Activated CD4-positive, alpha-beta T cell treated with anti-CD3 and anti-CD28 coated beads for 1 hour (primary cell): ENCODE measurements around the gene DPM3.
A peak's percentile ranks its signal among the peaks of the same experiment; 100 is the strongest.
"Not testable (repeated sequence)": the region's sequence is repeated elsewhere in the genome, so short reads cannot be mapped to it uniquely, and the experiment has no call there.

Experiments
- DNase-seq: peaks from one replicate; pipeline ENCODE4 v3.0.0-alpha.2; 2020

DPM3 gene

DNA sequence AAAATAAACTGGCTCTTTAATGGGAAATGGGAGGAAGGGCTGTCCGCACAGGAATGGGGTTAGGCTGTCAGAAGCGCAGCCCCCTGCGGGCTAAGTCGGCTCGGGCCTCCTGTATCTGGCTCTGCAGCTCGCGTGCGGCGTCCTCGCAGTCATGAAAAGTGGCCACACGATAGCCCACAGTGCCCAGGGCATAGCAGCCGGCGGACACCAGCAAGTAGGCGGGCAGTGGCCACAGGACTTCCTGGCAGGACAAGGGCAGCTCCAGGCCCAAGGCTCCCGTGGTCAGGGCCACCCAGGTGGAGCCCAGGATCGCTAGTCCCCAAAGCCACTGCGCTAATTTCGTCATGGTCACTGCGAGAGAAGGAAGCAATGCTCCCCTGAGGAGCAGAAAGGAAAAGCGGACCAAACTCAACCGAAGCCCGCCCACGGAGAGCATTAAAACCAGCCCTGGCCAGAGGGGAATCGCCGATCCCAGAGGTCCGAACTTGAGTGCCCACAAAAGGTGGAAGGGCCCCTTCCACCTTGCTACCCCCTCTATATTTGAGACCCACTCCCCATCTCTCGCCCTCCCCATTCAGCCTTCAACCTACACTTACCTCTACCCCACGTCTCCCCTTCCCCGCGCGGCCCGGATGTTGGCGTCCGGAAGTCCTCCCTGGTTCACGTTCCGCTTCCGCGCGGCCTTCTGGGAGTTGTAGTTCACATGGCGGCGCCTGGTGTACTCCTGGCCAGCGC is at the start of gene DPM3:
Gene DPM3 (minus strand): TSS at position 637 of the 735 bp plus-strand sequence. CDS start 291 bp downstream, at position 346.
- DNase-seq = peak; percentile 82

- DNase-seq = not testable (repeated sequence)
Observed at GRCh38 chr1:155189926-155190325, 49.6 kb upstream of the DPM3 start.

DNA sequence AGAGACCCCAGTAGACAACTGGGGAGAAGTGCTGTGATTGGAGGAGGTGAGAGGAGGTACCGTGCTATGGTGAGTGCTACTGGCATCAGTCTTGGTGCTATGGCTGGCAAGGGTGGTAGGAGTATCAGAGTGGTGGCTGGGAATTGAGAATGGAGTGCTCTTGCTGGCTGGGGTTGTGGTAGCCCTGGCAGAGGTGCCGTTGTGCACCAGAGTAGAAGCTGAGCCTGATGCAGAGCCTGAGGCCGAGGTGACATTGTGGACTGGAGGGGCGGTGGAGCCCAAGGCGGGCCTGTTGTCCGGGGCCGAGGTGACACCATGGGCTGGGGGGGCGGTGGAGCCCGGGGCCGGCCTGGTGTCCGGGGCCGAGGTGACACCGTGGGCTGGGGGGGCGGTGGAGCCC is 47.9 kb upstream of the DPM3 start:
- DNase-seq = no peak

GRCh38 chr1:155187456-155187891 is 47.1 kb upstream of the DPM3 start:
- no peak for DNase-seq

- no peak for DNase-seq
Observed at GRCh38 chr1:155186794-155187455, 46.6 kb upstream of the DPM3 start.

- DNase-seq = no peak
Observed at GRCh38 chr1:155186067-155186793, 45.9 kb upstream of the DPM3 start.

- DNase-seq = no peak
Observed at GRCh38 chr1:155185783-155186066, 45.4 kb upstream of the DPM3 start.

DNA sequence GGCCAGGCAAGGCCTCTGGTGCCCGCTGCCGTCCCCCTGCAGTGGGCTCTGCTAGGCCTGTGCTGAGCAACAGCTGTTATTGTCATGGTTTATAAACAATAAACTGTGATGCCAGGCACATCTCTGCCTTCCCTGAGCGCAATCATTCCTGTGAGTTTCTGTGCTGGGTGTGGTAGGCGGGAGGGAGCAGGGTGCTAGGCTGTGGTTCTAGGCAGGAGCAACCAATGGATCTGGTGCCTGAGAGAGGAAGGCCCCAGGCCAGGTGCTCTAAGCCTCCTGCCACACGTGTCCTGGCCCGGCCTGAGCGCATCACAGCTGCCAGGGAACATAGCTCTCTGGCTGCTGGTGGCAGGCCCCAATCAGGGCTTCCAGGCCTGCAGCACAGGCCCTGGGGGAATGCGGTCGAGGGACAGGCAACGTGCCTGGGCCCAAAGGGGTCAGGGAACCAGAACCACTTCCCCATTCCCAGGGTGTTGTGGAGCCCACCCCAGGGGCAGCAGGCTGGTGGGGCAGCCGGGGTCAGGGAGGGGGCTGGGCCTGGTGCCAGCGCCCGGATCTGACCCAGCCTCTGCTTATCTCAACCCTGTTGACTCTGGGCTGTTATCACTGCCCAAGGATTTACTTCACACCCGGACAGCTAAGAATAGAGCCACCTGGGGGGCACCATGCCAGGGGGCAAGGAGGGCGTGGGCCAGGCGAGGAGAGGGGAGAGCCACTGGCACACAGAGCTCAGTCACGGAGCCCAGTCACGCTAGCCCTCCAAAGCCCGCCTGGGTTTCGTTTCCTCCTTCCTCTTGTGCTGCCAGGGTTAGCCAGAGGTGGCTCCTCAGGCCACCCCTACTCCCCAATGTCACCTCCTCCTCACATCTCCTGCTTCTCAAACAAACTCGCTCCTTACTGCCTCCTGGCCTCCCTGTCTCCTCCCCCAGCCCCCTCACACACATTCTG is 44.8 kb upstream of the DPM3 start:
- DNase-seq = no peak

DNA sequence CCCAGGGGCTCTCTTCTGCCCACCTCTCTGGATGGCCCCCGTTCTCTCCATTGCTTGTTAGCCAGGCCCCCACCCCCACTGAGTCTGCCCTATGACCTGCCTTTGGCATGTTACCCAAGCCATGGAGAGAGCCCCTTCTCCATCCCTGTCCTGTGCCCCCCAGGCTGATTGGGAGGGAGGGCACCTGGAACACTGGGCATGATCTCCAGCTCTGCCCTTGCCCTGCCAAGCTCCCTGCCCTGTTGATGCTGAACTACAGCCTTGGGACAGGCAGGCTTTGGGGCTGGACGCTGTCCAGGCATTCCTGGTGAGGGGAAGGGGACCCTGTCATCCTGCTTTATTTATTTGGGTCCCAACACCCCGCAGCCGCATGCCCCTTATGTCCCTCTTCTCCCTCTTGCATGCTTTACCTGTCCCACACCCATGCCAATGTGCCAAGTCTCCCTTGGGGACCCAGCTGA is 44.0 kb upstream of the DPM3 start:
- DNase-seq = no peak

- DNase-seq = no peak
Observed at GRCh38 chr1:155183775-155184221, 43.5 kb upstream of the DPM3 start.

- no peak for DNase-seq
Observed at GRCh38 chr1:155182052-155182550, 41.8 kb upstream of the DPM3 start.

GRCh38 chr1:155181371-155182051 is 41.2 kb upstream of the DPM3 start:
- no peak for DNase-seq

GRCh38 chr1:155179112-155180031 is 39.0 kb upstream of the DPM3 start:
- DNase-seq = no peak

DNA sequence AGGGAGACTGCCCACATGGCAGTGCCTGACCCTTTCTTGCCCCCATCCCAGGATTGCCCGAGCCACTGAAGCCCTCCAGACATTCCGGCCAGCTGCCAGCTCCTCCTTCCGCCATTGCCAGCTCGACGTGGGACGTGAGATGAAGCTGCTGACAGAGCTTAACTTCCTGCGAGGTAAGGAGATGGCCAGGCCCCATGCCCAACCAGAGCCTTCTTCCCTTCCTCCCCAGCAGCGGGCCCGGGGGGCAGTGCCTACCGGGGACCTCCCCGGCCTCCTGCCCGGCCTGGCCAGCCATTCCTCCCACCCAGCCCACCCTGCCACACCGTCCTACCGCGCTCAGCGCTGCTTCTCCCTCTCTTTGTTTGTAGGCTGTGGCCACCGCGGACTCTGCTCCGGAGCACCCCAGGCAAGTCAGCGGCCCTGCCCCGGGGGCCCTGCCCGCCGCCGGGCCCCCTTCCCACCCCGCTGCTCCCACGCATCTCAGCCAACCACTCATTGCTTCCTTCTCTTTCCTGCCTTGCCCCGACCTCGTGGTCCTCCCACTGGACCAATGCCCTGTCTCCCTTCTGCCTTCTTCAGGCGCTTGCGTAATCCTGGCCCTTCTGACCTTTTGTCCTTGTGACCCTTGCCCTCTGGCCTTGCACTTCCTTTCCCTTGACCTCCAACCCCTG is 38.2 kb upstream of the DPM3 start:
- no peak for DNase-seq

- no peak for DNase-seq
Observed at GRCh38 chr1:155177918-155178281, 37.6 kb upstream of the DPM3 start.

DNA sequence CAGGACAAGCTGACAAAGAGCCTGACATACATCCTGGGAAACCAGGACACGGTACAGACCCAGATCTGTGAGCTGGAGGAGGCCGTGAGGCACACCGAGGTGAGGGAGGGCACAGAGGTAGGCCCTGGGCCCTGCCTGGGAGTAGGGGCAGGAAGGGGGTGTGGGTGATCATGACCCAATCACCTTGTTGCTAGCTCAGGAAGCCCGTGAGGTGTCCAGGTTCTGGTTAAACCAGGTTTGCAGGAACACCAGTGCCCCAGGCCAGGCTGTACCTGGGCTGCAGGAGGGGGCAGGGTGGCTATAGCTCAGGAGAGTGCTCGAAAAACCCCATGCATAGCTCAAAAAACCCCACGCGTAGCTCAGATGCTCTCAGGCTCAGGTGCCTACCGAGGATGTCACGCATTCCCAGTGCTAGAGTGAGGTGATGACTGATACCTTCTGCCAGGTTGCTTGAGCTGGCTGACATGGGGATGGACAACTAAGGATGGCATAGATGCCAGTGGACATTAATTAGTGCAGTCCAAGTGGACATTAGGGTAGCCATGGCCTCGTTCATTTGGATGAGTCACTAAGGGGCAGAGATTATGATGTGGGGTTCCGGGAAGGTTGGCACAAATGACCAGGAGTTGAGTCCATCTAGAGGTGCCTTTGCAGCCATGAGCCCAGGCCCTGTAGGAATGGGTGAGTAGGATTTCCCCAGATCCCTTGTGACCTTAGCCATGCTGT is 37.0 kb upstream of the DPM3 start:
- no peak for DNase-seq

- DNase-seq = peak; percentile 70
Observed at GRCh38 chr1:155176544-155177071, 36.3 kb upstream of the DPM3 start.

DNA sequence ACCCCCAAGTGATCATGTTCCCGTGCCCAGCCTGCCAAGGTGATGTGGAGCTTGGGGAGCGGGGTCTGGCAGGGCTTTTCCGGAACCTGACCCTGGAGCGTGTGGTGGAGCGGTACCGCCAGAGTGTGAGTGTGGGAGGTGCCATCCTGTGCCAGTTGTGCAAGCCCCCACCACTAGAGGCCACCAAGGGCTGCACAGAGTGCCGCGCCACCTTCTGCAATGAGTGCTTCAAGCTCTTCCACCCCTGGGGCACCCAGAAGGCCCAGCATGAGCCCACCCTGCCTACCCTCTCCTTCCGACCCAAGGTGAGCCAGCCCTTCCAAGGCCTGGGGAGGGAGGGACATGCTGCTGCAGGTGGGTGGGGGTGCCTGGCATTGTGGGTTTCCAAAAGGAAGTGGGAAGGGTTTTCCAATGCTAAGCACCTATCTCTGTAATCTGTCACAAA is 35.6 kb upstream of the DPM3 start:
- DNase-seq = no peak

GRCh38 chr1:155175281-155175926 is 35.1 kb upstream of the DPM3 start:
- DNase-seq = no peak
